Spleen (tissue), 11 donors: ENCODE data around the gene TMEM218. TPM values are rescaled to one million over a fixed set of nuclear protein-coding genes. Genes with fewer than 3 reads are reported as not detected.

ENCODE experiments used
- DNase-seq: peaks from one replicate; pipeline ENCODE4 v3.0.0-alpha.2; 2020
- H3K27ac ChIP-seq, 8 donors: fragments of 200-600 bp; sonication (generic) in 7 of 8; 1 replicate in 4 of 8; 2 replicates in 4 of 8; pipeline versions ENCODE4 v1.5.0 to v1.8.0; 2016 to 2021; ENCODE audit warnings: inconsistent platforms in 4 of 8, mild to moderate bottlenecking in 4 of 8, moderate library complexity in 1 of 8
- H3K27me3 ChIP-seq, 7 donors: fragments of 200-600 bp; sonication (generic) in 6 of 7; replicated peaks in 1 of 7; 1 replicate in 4 of 7; 2 replicates in 3 of 7; pipeline versions ENCODE4 v1.5.0 to v1.8.0; 2016 to 2021; ENCODE audit warnings: inconsistent platforms in 3 of 7, mild to moderate bottlenecking in 1 of 7
- H3K36me3 ChIP-seq, 6 donors: fragments of 200-600 bp; sonication (generic) in 5 of 6; 1 replicate in 4 of 6; 2 replicates in 2 of 6; pipeline versions ENCODE4 v1.5.0 to v1.8.0; 2016 to 2021; ENCODE audit warnings: inconsistent platforms in 2 of 6
- H3K4me1 ChIP-seq, 6 donors: fragments of 200-600 bp; sonication (generic) in 5 of 6; 1 replicate in 3 of 6; 2 replicates in 3 of 6; pipeline versions ENCODE4 v1.5.0 to v1.8.0; 2016 to 2021; ENCODE audit warnings: inconsistent platforms in 3 of 6
- H3K4me3 ChIP-seq, 8 donors: fragments of 200-600 bp; sonication (generic) in 7 of 8; 1 replicate in 4 of 8; 2 replicates in 4 of 8; pipeline versions ENCODE4 v1.5.0 to v1.8.0; 2016 to 2021; ENCODE audit warnings: inconsistent platforms in 4 of 8, mild to moderate bottlenecking in 4 of 8, moderate library complexity in 2 of 8
- H3K9me3 ChIP-seq, 8 donors: fragments of 200-600 bp; sonication (generic) in 7 of 8; 1 replicate in 4 of 8; 2 replicates in 4 of 8; pipeline versions ENCODE4 v1.5.0 to v1.8.0; 2016 to 2021; ENCODE audit warnings: inconsistent platforms in 4 of 8
- POLR2A ChIP-seq, 3 donors: fragments of 450-650 bp; IDR thresholded peaks; one replicate each; pipeline ENCODE4 v1.5.1; 2017; ENCODE audit warnings: antibody characterized with exemption in 3 of 3, mild to moderate bottlenecking in 1 of 3
- POLR2AphosphoS5 ChIP-seq, 3 donors: sonication (generic); formaldehyde crosslinking; IDR thresholded peaks; one replicate each; pipeline ENCODE4 v1.5.1; 2017; ENCODE audit warnings: antibody characterized with exemption in 3 of 3
- WGBS, 5 donors: extraction: QIAGEN DNeasy Blood & Tissue Kit in 3 of 5; methylation state at CpG; one replicate each; pipeline versions ENCODE4 v1.1.5 to v1.1.7; 2013 to 2018; 5-methylcytosine and 5-hydroxymethylcytosine counted together
- intact Hi-C: fragments of 100-400 bp; cut with DNase I; formaldehyde crosslinking; loops from one replicate; pipeline ENCODE4 v1.15.0; 2023; ENCODE audit warnings: low total_unique reads
- polyA plus RNA-seq, 3 donors: library from polyadenylated mRNA; stranded (reverse); fragments of 200-250 nt; gene quantifications; one replicate each; pipeline ENCODE4 v1.2.1, GENCODE V29; 2013
- total RNA-seq, 7 donors: library from RNA; depleted of rRNA in 3 of 7; stranded (reverse); fragments of >200 nt in 3 of 7; fragmentation: NEBNext Ultra II Directional in 4 of 7; extraction: Animal tissue kit (Norgen Biotek cat#: 25700) in 4 of 7; gene quantifications; one replicate each; pipeline versions ENCODE4 v1.1.0 to v1.2.1, GENCODE V29; 2016 to 2021
- TF ChIP-seq, protein P1 (sequence below), 11 experiments: fragments of 200-600 bp in 7 of 11; fragments of 450-650 bp in 4 of 11; sonication (generic) in 4 of 11; IDR thresholded peaks in 8 of 11; conservative IDR thresholded peaks in 3 of 11; 1 replicate in 7 of 11; 2 replicates in 4 of 11; pipeline versions ENCODE4 v1.4.0 to v1.8.0; 2016 to 2021; ENCODE audit warnings: antibody characterized with exemption in 11 of 11, inconsistent platforms in 4 of 11, mild to moderate bottlenecking in 1 of 11
- donor health status: healthy with polysubstance abuse.
- donor health status: DM: no; HTN: no; CAD: no; lungs with moderate emphysema.
- donor health status: DM: no; HTN: no; CAD: no.
- donor health status: Bipolar disorder and iron deficiency.
- donor health status: healthy.
- donor health status: DM: no; HTN: no; CAD: no.
- donor health status: DM: yes; HTN: yes; CAD: no.

Gene TMEM218
- total and polyA plus RNA-seq, 10 donors, result 12.0 to 34.7 (median 20.7) TPM

DNA sequence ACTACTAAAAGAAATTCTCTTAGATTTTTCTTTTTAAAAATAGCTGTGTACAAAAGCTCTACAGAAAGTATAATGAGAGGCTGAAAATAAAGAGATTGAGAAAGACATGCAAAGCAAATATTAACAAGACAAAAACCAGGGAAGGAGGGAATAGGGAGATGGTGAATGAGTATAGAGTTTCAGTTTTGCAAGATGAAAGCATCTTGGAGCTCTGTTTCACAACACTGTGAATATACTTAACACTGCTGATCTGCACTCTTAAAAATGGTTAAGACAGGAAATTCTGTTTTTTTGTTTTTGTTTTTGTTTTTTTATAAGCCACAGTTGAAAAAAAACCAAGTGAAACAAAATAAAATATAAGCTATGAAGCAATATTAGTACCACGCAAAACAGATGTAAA is 5.5 kb downstream of the TMEM218 start:
- H3K27me3 ChIP-seq, result no peaks in the 10 kb centered on the region
- intact Hi-C loops, result no loop called here
- no peak overlapping the region for H3K4me3 ChIP-seq
- H3K4me1 ChIP-seq, result peaks cover 5 to 19% (median 10%) of the 10 kb centered on the region in 6 donors
- WGBS, 5 donors, result 0 to 87% (median 85%) methylated on average over 1 of the region's 1 CpG
- DNase-seq, result no peak
- H3K36me3 ChIP-seq, result peaks cover 0 to 25% (median 8%) of the 10 kb centered on the region in 6 donors
- H3K27ac ChIP-seq, result no peak overlapping the region
- TF ChIP-seq POLR2AphosphoS5 (IDR thresholded peaks at IDR 0.05) (no peak), POLR2A (IDR thresholded peaks at IDR 0.05) (no peak)
- TF ChIP-seq, protein P1, sequence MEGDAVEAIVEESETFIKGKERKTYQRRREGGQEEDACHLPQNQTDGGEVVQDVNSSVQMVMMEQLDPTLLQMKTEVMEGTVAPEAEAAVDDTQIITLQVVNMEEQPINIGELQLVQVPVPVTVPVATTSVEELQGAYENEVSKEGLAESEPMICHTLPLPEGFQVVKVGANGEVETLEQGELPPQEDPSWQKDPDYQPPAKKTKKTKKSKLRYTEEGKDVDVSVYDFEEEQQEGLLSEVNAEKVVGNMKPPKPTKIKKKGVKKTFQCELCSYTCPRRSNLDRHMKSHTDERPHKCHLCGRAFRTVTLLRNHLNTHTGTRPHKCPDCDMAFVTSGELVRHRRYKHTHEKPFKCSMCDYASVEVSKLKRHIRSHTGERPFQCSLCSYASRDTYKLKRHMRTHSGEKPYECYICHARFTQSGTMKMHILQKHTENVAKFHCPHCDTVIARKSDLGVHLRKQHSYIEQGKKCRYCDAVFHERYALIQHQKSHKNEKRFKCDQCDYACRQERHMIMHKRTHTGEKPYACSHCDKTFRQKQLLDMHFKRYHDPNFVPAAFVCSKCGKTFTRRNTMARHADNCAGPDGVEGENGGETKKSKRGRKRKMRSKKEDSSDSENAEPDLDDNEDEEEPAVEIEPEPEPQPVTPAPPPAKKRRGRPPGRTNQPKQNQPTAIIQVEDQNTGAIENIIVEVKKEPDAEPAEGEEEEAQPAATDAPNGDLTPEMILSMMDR (IDR thresholded peaks at IDR 0.05 in 8 of 11, conservative IDR thresholded peaks at IDR 0.05 in 3 of 11), result no peak
- no peaks in the 10 kb centered on the region for H3K9me3 ChIP-seq

DNA sequence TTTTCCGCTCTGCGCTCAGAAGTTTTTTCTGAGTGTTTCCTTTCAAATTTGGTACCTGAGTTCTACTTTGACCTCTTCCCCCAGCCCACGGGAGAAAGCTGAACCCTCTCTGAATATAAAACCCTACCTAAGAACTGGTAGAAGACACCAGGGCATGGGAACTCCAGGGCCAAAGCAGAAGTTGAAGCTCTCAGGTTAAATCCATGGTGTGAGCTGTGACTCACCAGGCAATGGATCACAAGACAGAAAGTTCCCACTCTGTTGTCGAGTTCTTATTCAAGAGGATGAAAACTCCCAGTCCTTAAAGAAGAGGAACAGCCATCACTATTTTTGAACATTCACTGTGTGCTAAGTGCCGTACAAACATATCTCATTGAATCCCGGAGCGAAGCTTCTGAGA is 8.9 kb downstream of the TMEM218 start:
- 90 to 96% (median 94%) methylated on average over 7 of the region's 7 CpGs for WGBS, 5 donors

DNA sequence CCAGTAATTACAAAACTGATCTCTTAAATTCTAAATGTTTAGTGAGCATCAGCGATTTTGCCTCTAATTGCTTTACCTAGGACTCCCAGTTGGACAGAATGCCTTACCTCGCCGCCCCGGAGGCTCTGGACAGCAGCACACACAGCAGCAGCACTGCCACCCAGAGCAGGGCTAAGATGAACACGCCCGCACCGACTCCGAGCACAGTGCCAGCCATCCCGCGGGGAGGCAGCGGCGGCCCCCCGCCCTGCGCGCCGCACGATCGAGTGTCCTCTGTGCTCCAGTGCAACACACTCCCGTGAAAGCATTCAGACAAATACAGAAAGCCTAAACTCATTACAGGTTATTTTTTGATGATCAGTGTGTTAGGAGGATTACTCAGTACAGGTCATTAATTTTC is 9.4 kb downstream of the TMEM218 start:
- TF ChIP-seq POLR2A (IDR thresholded peaks at IDR 0.05) (no peak), POLR2AphosphoS5 (IDR thresholded peaks at IDR 0.05) (no peak)
- TF ChIP-seq, protein P1 (IDR thresholded peaks at IDR 0.05 in 8 of 11, conservative IDR thresholded peaks at IDR 0.05 in 3 of 11), result no peak
- intact Hi-C loops, result no loop called here
- no peak for DNase-seq
- H3K9me3 ChIP-seq, result no peaks in the 10 kb centered on the region
- no peak overlapping the region for H3K4me3 ChIP-seq
- H3K27ac ChIP-seq, result no peak overlapping the region
- no peaks in the 10 kb centered on the region for H3K27me3 ChIP-seq
- H3K4me1 ChIP-seq, result peaks cover 0 to 6% (median 0%) of the 10 kb centered on the region in 6 donors
- peaks cover 0 to 64% (median 28%) of the 10 kb centered on the region in 6 donors for H3K36me3 ChIP-seq
- WGBS, 5 donors, result 94 to 96% (median 95%) methylated on average over 19 of the region's 19 CpGs

More for the DNA sequence above, 8.9 kb downstream of the TMEM218 start:
- Histone ChIP-seq H3K27ac (no peak overlapping the region), H3K27me3 (no peaks in the 10 kb centered on the region), H3K4me3 (no peak overlapping the region), H3K9me3 (no peaks in the 10 kb centered on the region), H3K4me1 (peaks cover 0 to 6% (median 0%) of the 10 kb centered on the region in 6 donors), H3K36me3 (peaks cover 0 to 59% (median 23%) of the 10 kb centered on the region in 6 donors)
- no peak for DNase-seq
- intact Hi-C loops, result no loop called here
- TF ChIP-seq, protein P1 (IDR thresholded peaks at IDR 0.05 in 8 of 11, conservative IDR thresholded peaks at IDR 0.05 in 3 of 11), result no peak
- no peak for TF ChIP-seq POLR2AphosphoS5 (IDR thresholded peaks at IDR 0.05)
- TF ChIP-seq POLR2A (IDR thresholded peaks at IDR 0.05), result no peak

DNA sequence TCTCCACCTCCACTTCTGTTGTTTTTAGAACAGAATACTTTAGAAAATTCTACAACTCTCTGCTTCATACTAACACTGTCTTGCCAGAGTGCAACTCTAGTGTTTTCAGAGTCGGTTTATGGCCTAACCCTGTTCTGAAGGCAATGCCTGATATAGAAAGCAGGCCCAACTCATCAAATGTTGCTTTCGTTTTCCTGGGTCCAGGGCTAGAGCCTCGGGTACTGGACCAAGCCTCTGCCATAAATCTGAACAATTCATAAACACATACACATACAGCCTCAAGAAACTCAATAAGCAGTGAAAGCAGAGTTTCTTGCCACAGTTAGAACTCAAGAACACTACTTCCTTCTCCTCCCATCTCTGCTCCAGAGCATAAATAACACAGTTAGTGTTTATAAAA is 9.8 kb downstream of the TMEM218 start:
- peaks cover 0 to 6% (median 0%) of the 10 kb centered on the region in 6 donors for H3K4me1 ChIP-seq
- H3K27ac ChIP-seq, result no peak overlapping the region
- peaks cover 0 to 68% (median 30%) of the 10 kb centered on the region in 6 donors for H3K36me3 ChIP-seq
- H3K9me3 ChIP-seq, result no peaks in the 10 kb centered on the region
- intact Hi-C loops, result no loop called here
- H3K27me3 ChIP-seq, result no peaks in the 10 kb centered on the region
- no peak overlapping the region for H3K4me3 ChIP-seq
- TF ChIP-seq POLR2A (IDR thresholded peaks at IDR 0.05) (no peak), POLR2AphosphoS5 (IDR thresholded peaks at IDR 0.05) (no peak)
- TF ChIP-seq, protein P1 (IDR thresholded peaks at IDR 0.05 in 8 of 11, conservative IDR thresholded peaks at IDR 0.05 in 3 of 11), result no peak
- 81 to 89% (median 86%) methylated on average over 3 of the region's 3 CpGs for WGBS, 5 donors
- no peak for DNase-seq
